ENCODE results near the gene IKZF5.

The IKZF5 gene

DNA sequence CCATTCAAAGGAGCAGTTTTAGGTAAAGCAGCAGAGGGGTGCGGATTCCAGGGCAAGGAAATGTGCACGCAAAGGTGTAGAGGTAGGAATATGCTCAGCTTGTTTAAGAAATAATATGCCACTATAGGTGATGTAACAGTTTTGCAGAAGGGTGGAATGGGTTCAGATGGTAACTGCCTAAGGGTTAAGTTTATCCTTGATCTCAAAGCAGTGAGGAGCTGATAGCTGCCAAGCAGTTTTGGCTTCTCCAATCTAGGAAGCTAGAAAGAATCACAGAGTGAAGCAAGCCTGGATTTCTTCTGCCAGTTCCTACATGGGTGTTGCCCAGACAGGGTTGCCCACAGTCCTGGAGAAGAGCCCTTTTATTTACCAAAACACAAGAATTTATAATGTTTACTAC, 6.2 kb upstream of the IKZF5 start:
- no peak for DNase-seq

DNA sequence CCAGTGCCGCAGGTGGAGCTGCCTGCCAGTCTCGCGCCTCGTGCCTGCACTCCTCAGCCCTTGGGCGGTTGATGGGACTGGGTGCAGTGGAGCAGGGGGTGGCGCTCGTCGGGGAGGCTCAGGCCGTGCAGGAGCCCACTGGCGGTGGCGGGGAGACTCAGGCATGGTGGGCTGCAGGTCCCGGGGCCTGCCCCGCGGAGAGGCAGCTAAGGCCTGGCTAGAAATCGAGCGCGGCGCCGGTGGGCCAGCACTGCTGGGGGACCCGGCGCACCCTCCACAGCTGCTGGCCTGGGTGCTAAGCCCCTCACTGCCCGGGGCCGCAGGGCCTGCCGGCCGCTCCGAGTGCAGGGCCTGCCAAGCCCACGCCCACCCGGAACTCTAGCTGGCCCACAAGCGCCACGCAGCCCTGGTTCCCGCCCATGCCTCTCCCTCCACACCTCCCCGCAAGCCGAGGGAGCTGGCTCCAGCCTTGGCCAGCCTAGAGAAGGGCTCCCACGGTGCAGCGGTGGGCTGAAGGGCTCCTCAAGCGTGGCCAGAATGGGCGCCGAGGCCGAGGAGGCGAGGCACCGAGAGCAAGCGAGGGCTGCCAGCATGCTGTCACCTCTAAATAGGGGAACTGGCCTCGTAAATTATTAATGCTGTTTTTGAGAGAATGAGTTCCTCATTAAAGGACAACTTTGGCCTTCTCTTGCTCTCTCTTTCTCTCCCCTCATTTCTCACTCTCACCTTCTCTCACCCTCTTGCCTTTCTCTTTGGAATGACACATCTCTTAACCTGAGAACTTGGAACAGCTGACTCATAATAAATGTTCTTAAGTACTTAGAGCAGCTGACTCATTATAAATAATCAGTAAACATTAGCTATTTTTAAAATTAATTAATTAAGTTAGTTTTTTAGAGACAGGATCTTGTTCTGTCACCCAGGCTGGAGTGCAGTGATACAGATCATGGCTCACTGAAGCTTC, 5.1 kb upstream of the IKZF5 start:
- no peak for DNase-seq

DNA sequence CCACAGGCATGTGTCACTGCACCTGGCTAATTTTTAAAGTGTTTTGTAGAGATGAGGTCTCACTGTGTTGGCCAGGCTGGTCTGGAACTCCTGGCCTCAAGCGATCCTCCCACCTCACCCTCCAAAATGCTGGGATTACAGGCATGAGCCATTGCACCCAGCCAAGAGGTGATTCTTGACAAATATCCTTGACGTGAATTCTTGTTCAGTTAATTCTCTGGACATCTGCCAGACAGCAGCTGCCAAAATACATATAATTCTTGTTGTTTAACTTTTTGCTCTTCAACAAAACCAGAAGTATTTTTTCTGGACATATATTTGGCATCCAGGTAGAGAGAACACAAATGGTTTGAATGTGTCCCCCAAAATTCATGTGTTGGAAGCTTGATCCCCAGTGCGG, 3.4 kb upstream of the IKZF5 start:
- DNase-seq = no peak

DNA sequence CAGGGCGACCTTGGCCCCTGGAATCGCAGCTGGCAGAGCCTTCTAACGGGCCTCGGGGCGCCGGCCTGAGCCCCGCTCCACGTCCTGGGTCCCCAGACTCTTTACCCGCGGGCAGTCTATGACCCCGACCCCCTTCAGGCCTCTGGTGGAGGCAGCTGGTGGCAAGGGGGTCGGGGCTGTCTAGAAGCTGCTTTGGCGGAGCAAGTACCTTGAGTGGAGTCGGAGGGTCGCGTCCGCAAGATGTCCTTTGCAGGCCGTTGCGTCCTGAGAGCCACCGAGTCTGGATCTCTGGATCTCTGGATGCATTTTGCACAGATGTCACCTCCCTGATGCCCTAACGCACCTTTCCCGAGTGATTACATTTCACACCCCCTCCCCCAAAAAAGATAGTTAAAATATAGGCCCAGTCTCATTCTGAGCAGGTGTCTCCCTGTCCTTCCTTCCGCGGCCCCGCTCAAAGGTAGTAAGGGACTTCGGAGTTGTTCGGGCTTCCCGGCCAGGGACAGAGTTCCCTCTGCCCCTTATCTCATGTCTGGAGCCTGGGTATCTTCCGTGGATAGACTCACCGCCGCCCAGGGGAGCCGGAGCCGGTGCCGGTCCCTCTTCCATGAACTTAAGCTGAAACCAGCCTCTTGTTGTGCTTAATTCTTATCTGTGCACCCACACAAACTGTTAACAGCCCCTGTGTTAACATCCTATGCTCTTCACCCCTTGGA, 668 bp upstream of the IKZF5 start:
- DNase-seq = peak; percentile 2

DNA sequence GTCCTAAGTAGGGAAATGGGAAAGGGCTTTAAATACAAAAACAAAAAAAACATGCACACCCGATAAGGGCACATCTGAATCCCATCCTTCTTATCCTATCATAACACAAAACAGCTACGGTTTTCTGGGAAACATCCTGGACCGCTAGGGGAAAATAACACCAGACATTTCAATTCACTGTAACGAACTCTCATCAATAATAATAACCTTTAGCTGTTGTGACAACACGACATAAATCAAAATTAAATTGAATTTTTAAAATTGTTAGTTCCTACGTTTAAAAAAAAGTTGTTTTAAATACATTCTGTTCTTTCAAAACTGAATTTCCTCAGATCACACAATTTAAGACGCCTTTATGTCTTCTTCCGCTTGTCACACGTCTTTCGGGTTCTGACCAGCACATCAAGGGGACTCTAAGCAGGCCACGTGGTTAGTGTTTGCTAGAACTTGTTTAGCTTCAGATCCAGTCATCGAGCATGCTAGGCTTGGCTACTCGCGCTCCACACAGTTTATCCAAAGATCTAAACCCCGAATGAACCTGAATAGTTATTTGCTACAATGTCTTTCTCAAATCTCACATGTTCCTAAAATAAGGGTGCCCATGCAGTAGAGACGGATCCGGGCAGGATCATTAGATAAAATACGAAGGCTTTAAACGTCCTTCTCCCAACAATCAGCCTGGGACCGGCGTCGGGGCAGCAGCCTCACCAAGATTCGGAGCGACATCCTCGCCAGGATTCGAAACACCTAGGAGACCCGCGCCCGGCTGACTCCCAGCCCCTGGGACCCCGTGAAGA, 839 bp downstream of the IKZF5 start:
- DNase-seq = peak; percentile 33

DNA sequence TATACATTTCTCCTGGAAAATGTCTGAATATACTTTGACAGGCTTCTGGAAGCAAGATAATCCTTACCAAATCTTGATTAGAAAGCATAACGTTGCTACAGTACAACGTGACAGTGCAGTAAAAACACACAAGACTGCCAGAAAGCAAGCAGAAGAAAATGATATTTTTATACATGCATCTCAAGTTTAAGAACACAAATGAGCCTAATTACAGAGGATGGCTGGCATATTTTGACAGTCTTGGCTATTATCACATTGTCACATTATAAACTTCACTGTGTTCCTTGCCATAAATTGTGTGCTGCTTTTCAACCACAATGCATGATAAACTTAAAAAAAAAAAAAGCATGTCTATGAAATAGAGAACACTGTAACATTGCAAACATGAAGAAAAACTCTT, 4.3 kb downstream of the IKZF5 start:
- DNase-seq = no peak

DNA sequence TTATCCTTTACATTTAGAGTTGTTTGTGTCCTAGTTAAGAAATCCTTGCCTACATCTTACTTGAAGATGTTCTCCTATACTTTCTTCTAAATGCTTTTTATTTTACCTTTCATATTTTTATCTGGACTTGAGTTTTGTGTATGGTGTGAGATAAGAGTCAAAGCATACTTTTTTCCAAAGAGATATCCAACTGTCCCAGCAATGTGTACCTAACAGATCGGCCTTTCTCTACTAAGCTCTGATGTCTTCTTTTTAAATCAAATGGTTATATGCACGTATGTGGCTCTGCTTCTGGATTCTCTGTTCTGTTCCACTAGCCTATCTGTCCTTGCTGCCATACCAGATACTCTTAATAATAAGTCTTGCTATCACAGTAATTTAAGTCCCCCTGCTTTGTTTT, 7.2 kb downstream of the IKZF5 start:
- DNase-seq = no peak

DNA sequence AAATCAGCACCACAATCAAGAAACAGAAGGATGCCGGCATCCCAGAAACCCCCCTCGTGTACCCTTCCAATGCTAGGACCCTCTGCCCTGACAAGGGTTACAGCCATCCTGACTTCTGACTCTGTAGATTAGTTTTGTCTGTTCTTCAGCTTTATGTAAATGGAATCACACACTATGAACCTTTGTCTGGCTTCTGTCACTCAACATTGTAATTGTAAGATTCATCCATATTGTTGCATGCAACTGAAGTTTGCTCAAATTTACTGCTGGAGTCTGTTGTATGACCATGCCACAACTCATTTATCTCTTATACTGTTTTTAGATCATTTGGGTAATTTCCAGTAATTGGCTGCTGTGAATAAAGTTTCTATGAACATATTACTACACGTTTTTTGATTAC, 8.4 kb downstream of the IKZF5 start:
- no peak for DNase-seq

DNA sequence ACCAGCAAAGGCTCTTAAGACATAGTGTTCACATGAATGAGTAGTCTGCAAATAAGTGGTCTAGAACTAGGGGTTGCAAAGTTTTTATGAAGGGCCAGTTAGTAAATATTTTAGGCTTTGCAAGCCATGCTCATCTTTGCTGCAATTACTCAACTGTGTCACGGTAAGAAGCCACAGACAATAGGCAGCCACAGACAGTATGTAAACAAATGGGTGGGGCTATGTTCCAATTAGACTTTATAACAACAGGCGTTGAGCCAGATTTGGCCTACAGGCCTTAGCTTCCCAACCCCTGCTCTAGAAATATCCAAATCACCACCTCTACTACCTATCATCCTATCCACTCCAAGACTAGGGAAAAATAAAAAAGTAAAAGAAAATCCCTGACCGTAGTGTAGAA, 9.2 kb downstream of the IKZF5 start:
- no peak for DNase-seq

DNA sequence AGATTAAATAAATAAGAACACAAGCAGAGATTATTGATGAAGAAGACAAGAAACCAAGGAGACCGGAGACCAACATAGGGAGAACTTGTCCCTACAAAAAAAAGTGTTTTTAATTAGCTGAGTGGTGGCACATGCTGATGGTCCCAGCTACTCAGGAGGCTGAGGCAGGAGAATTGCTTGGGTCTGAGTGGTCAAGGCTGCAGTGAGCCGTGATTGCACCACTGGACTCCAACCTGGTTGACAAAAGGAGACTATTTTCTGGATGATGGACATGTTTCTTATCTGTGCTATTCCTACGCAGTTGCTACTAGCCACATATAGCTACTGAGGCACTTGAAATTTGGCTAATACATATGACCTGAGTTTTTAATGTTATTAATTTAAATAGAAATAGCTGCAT, 9.7 kb downstream of the IKZF5 start:
- DNase-seq = no peak

DNA sequence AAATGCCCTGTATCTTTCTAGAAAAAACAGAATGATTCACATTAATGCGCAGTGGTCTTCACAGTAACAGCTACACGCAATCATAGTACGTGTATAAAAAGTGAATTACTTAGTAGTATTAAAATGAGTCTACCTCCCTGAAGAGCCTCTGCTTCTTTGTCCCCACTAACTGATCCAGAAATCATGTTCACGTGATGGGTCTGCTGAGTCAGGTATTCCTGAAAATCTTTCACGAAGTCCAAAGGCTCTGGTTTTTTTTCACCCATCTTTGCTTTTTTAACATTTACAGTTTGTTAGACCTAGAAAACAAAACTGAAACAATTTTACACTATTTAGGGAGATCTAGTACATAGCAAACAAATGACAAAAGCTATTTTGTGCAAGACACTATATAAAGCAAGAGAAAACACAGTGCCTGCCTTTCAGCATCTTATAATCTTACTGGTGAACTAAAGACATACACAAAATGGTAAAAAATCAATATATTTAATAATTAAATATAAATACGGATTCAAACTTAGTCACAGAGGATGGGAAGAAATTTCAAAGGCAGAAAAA, 10.2 kb downstream of the IKZF5 start:
- no peak for DNase-seq

DNA sequence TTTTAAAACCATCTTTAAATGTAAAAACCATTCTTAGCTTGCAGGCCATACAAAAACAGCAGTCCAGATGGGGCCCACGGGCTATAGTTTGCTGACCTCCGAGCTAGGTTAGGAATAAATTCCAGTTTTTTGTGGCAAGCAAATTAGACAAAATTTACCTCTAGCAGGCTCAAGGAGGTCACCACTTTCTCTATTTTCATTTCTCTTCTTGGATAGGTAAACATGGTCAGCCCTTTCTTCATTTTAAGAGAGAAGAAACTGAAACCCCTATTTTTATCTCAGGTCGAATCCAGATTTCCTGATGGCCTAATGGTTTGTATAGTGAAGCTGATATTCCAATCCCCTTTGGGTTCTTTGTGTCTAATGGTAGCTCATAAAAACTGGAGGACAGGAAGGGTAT, 10.7 kb downstream of the IKZF5 start:
- no peak for DNase-seq

DNA sequence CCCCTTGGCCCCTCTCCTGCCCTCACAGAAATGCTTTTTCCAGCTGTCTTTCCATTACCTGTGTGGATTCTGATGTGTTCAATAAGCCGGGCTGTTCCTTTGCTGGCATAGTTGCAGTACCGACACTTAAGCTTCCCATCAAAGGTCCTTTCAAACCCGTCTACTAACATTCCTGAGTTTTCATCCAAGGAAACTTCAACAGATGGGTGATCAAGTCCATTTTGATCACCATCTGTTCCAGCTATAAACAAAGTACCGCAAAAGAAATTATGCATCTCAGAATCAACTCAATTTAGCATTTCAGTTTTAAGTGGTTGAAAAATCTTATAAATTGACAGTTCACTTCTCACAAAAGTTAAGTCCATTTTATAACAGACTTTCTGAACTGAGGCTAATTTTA, 12.7 kb downstream of the IKZF5 start:
- no peak for DNase-seq

DNA sequence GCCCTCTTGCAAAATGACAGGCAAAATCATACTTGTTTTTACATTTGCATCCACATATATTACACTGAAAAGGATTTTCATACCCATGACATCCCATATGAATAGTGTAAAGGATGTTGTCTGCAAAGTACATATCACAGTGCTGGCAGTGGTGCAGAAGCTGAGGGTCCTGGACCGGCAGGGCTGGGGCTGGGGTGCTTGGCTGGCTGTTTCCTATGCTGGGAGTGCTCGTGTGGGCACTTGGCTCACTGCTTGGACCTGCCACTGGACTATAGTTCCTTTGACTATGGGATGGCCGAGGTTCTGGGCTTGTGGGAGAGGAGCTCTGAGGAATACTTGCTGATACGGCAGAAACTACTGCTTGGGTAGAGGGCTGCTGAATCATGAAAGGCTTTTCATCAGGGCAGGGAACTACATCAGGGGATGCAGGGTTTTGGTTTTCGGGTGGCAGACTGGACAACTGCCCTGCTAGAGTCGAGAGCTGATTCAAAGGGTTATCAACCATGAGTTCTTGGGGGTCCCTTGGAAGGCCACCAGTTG, 14.7 kb downstream of the IKZF5 start:
- no peak for DNase-seq

DNA sequence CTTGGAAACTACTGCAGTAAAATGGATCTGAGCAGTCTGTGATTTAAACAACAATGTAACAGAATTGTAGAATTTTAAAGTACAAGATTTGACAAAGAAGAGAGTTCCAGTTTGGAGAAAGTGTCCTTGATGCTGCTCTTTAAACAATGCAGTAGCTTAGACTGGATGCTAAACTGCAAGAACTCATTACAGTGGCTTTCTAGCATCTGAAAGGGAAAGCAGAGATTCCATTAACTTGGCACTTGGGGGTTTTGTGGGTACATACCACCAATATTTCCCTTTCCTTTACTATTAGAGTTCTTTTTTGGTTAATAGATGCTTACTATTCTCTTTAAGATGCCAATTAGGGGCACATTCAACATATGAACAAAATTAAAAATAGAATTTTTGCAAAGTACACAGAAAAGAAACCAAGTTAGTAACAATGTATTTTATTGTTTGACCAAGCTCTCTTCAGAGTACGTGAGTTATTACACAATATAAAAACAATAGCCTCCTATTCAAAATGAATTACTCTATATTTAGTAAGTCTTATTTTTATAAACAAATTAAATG, 16.5 kb downstream of the IKZF5 start:
- no peak for DNase-seq

DNA sequence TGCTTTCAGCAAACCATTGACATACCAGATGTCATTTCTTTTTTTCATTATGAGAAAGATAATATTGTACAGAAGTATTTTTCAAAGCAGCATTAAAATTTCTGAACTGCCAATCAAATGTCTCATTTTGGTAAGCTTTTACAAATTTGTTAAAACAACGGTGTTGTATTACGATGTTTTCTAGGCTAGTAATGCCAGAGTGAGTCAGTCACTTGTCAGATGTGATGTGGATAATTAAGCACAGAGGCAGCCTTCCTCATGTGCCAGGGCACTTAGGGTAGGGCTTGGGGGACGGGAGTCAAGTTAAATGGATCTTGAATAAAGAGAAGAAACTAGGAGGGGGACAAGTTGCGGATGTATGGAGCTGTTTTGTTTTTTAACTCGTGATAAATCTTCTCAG, 18.3 kb downstream of the IKZF5 start:
- DNase-seq = peak; percentile 1

DNA sequence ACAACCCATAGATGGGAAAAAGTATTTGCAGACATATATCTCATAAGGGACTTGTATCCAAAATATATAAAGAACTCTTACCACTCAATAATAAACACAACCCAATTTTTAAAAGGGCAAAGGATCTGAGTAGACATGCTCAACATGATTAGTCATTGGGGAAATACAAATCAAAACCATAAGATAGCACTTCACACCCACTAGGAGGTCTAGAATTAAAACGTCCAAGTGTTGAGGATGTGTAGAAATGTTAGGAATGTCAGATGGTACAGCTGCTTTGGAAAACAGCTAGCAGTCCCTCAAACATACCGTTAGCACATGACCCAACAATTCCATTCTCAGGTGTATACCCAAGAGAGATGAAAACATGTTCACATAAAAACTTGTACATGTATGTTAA, 20.1 kb downstream of the IKZF5 start:
- DNase-seq = peak; percentile 59

DNA sequence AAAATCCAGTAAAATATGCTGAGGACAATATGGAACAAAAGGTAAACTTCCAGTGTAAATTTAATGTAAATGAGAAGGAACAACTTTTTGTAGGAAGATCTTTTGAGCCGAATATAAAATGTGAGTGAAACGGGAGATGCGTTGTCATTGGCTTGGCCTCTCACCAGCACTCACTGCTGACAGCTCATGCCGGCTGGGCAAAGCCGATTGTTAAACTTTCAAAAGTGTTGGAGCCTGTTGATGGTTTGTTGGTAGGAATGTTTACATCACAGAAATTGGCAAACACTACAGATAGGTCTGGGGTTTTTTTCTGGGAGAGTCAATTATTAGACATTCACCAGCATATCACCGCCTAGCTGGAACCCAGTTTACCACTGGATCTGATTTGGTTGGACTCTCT, 22.3 kb downstream of the IKZF5 start:
- no peak for DNase-seq

DNA sequence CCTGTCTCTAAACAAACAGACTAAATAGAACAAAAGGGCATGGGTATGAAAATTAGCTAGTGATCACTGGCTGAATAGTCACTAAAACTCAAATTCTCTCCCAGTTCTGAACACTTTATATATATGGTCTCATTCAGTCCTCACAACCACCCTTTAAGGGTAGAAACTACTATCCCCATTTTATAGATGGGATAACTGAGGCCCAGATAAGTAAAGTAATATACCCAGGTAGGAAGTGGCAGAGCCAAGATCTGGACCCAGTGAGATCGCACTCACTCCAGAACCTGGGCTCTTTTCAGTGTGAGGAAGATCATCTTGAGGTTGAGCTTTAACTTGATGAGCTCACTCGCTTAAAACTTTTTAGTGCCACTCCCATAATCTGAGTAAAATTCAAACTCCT, 23.9 kb downstream of the IKZF5 start:
- no peak for DNase-seq

DNA sequence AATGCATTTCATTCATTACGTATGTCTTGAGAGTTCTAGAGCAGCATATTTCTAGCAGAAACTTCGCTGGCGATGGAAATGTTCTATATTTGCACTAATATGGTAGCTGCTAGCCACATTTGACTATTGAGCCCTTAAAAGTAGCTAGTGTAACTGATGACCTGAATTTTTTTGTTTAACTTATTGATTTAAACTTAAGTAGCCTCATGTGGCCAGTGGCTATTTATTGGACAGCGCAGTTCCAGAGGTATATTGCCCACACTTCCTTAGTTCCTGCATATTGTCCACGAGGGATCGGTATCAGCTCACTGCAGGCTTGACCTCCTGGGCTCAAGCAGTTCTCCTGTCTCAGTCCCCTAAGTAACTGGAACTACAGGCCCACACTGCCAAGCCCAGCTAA, 24.7 kb downstream of the IKZF5 start:
- DNase-seq = no peak

DNA sequence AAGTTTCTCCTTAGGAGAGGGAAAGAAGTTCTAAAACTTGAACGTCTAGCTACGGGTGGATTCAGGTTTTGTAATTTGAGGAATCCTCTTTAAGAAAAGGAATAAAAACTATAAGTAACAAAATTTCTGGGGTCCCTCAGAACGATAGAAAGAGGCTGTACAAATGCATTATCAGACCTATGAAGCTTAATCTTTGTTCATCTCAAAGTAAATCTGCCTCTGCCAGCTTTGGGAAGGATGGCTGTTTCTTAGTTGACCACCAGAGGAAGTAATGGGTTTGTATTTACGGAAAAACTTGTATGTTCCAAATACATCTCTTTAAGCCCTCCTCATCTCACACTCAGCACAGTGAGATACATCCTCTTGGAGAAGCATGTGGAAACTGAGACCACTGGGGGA, 27.5 kb downstream of the IKZF5 start:
- peak; percentile 53 for DNase-seq

All from fibroblast of skin of scalp (primary cell).